Hippocampal formation (tissue), 2 donors: ENCODE measurements around the gene CD274.
A peak's percentile ranks its signal among the peaks of the same experiment; 100 is the strongest.
"Not testable (repeated sequence)": the region's sequence is repeated elsewhere in the genome, so short reads cannot be mapped to it uniquely, and the experiment has no call there.

Source experiments
- DNase-seq, 2 donors: peaks; one replicate each; lab custom pipeline; 2025; lab: John Stamatoyannopoulos, UW

CD274 gene

DNA sequence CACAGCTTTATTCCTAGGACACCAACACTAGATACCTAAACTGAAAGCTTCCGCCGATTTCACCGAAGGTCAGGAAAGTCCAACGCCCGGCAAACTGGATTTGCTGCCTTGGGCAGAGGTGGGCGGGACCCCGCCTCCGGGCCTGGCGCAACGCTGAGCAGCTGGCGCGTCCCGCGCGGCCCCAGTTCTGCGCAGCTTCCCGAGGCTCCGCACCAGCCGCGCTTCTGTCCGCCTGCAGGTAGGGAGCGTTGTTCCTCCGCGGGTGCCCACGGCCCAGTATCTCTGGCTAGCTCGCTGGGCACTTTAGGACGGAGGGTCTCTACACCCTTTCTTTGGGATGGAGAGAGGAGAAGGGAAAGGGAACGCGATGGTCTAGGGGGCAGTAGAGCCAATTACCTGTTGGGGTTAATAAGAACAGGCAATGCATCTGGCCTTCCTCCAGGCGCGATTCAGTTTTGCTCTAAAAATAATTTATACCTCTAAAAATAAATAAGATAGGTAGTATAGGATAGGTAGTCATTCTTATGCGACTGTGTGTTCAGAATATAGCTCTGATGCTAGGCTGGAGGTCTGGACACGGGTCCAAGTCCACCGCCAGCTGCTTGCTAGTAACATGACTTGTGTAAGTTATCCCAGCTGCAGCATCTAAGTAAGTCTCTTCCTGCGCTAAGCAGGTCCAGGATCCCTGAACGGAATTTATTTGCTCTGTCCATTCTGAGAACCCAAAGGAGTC is at the start of gene CD274:
Gene CD274 (plus strand): TSS at position 184 of the 733 bp plus-strand sequence. CDS start 5,572 bp downstream, outside the sequence.
- peak; percentile 67 to 69 for DNase-seq

DNA sequence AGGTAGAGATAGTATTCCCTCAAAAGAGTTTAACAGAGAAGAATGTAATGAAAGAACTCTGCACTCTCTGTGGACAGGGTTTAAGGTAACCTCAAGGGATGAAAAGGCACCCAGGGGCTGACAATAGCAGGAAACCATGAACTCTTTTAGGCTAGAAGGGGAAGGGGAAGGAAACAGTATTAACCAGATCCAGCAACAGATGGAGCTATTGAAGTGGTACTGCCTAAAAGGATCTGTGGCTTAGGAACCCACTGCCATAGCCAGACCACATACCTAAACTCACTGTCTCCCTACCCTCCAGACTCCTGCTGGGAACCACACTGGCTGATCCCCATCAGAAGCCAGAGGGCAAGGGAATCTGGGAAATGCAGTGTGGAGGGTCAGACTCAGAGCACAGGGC is 48.1 kb upstream of the CD274 start:
- DNase-seq, result no peak

DNA sequence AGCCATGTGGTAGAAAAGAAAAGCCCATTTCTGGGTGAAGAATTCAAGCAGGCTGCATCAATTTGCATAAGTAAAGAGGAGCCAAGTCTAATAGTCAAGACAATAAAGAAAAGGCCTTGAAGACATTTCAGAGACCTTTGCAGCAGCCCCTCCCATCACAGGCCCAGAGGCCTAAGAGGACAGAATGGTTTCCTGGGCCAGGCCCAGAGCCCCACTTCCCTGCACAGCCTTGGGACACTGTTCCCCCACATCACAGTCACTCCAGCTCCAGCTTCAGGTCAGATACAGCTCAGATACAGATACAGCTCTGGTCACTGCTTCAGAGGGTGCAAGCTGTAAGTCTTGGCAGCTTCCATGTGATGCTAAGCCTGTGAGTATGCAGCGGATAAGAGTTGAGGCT is 41.7 kb upstream of the CD274 start:
- DNase-seq, result no peak

DNA sequence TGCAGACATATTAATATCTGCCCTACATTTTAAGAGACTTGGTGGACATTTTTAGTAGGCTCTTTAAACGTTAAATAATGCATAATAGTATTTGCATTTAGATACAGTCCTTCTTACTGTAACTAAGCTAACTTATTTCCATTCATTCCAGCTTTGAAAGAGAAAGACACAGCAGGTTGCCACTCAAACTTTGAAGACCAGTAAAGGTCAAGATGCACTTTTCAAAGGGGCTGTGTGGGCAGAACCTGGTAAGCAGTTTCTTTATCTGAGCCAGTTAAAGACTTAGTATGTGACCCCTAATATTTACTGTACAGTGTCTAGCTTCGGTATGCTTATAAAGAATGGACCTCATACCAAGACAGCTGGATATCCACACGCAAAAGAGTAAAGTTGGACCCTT is 33.4 kb upstream of the CD274 start:
- DNase-seq, result no peak

DNA sequence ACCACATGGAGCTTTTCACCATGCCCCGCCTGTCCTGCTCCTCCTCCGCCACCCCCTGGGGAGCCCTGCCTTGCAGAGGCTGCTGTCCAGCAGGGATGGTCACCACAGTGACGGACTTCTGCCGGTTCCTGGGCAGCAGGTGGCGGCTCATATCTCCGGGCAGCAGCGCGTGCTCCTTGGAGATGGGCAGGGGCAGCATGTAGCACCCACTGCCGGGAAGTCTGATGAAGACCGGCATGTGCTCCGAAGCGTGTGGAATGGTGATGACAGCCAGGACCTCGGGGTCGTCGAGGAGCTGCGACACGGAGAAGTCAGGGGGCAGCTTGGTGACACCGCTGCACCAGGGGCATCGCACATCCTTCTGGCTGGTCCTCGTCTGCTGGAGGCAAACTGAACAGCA is 31.9 kb upstream of the CD274 start:
- no peak for DNase-seq

DNA sequence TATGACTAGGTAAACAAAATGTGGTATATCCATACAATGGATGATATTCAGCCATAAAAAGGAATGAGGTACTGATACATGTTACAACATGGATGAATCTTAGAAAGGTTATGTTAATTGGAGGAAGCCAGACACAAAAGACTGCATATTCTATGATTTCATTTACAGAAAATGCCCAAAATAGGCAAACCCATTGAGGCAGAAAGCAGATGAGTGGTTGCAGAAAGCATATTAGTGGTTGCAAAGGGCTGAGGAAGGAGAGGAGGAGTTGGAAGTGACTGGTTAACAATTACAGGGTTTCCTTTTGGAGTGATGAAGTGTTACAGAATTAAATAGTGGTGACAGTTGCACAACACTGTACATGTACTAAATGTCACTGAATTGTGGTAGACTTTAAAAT is 30.4 kb upstream of the CD274 start:
- DNase-seq, result no peak

DNA sequence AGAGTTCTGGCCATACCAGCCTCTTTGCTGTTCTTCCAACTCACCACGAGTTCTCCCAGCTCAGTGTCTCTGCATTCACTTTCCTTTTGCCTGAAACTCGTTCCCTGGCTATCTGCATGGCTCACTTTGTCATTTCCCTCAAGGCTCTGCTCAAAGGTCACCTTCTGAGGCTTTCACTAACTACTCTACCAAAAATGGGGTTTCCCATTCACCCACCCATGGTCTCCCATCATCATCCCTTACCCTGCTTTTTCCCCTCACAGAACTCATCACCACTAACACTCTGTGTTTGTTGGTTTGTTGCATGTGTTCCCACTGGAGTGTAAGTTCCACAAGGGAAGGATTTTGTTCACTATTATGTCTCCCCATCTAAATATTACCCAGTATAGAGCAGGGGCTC is 29.2 kb upstream of the CD274 start:
- no peak for DNase-seq

DNA sequence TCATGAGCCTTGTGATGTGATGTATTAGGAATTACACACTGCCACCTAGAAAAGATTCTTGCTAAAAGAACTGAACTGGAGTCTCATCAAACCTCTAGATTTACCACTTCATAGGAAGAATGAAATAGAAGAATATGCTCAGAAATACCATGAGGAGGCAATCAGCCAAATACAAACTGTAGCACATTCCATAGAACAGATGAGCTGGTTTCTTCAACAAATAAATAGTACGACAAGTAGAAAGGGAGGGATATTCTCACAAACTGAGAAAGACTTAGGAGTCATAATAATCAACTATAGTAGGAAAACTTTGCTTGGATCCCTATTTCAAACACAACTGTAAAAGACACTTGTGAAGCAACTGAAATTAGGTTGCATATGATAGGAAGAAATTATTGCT is 28.1 kb upstream of the CD274 start:
- no peak for DNase-seq

DNA sequence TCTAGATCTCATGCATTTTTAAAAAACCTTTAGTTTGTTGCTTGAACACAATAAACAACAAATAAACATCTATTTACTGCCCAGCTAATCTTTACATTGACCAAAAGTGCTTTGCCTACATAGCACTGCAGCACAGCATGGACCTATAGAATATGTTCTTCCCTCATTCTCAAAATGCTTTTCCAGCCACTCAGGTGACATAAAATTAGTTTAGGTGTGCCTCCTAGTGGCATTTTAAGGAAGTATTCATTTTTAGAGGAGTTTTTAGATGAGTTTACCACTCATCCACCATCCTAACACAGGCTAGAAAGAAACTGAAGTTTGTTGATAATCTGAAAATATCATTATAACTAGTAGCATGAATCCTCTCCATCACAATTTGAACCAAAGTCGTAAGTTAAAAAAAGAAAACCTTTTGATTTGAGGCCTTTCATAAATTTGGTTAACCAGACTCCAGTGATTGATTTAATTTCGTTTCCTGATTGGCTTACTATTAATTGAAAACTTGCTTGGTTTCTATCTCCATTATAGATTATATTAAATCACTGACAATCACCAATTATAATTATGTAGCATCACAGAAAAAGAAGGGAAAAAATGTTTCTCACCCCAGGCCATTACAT is 25.2 kb upstream of the CD274 start:
- no peak for DNase-seq

DNA sequence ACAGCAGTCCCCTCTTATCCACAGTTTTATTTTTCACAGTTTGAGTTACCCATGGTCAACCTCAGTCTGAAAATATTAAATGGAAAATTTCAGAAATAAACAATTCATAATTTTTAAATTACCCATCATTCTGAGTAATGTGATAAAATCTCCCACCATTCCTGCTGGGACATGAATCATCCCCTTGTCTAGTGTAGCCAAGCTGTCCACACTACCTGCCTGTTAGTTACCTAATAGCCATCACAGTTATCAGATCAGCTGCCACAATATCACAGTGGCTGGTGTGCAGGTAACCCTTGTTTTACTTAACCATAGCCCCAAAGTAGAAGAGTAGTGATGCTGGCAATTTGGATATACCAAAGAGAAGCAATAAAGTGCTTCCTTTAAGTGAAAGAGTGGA is 23.3 kb upstream of the CD274 start:
- DNase-seq, result no peak

DNA sequence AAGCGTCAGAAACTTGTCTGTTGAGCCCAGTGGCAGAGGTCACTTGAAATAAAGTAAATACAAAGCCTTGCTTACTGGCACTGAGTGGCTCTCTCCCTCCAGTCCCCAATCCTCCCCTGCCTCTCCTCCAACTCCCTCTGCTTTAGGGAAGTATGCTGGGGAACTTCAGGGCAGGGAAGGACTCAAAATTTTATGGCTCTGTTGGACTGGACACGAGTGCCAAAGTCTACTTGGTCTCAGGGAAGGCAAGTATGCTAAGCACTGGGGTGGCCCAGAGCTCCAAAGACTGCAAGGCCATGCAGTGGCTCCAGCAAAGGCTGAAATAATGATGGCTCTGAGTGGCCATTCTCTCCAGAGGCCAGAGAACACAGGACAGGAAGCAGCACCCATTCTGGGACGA is 22.2 kb upstream of the CD274 start:
- no peak for DNase-seq

DNA sequence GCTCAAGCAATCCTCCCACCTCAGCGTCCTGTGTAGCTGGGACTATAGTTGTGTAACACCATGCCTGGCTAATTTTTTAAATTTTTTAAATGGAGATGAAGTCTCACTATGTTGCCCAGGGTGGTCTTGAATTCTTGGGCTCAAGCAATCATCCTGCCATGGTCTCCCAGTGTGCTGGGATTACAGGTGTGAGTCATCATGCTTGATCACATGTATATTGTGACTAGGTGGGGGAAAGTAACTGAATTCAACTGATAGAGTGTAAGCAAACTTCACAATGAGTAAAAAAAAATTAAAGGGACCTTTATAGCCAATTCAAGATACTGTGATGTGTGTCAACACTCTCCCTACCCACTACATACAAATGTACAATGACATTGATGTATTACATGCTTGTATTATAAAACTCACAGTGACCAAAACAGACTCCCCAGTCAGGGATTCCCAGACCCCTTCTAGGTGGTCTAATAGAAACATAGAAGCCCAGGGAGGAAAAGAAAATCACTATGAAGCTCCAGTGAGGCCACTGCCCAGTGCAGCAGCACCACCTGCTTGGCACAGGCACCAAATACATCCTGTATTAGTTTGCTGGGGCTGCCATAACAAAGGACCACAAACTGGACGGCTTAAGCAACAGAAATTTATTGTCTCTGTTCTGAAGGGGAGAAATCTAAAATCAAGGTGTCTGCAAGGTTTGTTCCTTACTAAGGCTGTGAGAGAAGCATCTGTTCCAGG is 21.4 kb upstream of the CD274 start:
- no peak for DNase-seq

DNA sequence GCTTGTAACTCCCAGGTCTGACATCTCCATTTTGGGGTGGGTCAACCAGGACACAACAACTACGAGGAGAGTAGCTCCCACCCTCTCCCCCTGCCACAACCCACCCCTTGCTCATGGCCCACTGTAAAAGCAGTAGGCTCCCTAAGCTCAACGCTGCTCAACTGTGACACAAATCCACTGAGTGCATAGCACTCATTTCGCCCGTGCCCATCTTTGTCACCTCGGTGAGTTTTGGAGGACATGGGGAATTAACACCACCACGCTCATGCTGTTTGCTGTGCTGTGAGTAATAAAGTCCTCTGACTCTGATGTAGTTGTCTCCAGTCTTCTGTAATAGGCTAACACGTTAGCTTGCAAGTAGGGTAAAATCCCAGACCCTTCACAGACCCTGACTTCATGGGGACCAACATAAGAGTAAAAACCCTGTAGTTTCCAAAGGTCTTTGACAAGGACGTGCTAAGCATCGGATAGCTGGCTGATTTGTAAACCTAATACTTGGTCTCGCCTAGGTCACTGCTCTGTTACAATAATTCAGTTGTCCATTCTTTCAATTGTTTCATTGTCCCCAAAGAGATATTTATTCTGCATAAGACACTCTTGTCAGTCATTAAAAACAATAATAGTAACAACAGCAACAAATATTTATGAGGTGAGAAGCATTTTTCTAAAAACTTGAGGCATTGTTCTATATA is 20.3 kb upstream of the CD274 start:
- DNase-seq, result peak; percentile 9 to 47

DNA sequence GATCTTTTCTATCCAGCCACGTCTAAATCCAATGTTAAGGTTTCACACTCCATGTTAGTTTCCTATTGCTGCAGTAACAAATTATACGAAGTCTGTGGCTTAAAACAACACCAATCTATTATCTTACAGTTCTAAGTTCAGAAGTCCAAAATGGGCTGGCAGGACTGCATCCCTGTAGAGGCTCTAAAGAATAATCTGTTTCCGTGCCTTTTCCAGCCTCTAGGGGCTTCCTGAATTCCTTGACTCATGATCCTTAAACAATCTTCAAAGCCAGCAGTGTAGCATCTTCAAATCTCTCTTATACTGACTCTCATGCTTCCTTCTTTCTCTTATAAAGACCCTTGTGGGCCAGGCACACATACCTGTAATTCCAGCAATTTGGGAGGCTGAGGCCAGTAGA is 19.4 kb upstream of the CD274 start:
- no peak for DNase-seq

DNA sequence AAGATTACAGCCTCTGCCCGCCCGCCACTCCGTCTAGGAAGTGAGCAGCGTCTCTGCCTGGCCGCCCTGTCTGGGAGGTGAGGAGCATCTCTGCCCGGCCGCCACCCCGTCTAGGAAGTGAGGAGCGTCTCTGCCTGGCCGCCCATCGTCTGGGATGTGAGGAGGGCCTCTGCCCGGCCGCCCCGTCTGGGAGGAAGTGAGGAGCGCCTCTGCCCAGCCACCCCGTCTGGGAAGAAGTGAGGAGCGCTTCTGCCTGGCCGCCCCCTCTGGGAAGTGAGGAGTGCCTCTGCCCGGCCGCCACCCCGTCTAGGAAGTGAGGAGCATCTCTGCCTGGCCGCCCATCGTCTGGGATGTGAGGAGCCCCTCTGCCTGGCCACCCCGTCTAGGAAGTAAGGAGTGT is 17.5 kb upstream of the CD274 start:
- not testable (repeated sequence) for DNase-seq

DNA sequence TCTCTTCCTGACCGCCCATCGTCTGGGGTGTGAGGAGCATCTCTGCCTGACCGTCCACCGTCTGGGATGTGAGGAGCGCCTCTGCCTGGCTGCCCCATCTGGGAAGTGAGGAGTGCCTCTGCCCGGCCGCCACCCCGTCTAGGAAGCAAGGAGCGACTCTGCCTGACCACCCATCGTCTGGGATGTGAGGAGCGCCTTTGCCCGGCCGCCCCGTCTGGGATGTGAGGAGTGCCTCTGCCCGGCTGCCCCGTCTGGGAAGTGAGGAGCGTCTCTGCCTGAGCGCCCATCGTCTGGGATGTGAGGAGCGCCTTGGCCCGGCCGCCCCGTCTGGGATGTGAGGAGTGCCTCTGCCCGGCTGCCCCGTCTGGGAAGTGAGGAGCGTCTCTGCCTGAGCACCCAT is 17.0 kb upstream of the CD274 start:
- DNase-seq, result not testable (repeated sequence)

DNA sequence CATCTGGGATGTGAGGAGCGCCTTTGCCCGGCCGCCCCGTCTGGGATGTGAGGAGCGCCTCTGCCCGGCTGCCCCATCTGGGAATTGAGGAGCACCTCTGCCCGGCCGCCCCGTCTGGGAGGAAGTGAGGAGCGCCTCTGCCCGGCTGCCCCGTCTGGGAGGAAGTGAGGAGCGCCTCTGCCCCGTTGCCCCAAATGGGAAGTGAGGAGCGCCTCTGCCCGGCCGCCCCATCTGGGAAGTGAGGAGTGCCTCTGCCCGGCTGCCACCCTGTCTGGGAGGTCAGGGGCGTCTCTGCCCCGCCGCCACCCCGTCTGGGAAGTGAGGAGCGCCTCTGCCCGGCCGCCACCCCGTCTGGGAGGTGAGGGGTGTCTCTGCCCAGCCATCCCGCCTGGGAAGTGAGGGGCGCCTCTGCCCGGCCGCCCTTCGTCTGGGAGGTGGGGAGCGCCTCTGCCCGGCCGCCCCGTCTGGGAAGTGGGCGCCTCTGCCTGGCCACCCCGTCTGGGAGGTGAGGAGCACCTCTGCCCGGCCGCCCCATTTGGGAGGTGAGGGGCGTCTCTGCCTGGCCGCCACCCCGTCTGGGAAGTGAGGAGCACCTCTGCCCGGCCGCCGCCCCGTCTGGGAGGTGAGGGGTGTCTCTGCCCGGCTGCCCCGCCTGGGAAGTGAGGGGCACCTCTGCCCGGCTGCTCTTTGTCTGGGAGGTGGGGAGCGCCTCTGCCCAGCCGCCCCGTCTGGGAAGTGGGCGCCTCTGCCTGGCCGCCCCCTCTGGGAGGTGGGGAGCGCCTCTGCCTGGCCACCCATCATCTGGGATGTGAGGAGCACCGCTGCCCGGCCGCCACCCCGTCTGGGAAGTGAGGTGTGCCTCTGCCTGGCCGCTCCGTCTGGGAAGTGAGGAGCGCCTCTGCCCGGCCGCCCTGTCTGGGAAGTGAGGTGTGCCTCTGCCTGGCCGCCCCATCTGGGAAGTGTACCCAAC is 16.2 kb upstream of the CD274 start:
- not testable (repeated sequence) for DNase-seq

DNA sequence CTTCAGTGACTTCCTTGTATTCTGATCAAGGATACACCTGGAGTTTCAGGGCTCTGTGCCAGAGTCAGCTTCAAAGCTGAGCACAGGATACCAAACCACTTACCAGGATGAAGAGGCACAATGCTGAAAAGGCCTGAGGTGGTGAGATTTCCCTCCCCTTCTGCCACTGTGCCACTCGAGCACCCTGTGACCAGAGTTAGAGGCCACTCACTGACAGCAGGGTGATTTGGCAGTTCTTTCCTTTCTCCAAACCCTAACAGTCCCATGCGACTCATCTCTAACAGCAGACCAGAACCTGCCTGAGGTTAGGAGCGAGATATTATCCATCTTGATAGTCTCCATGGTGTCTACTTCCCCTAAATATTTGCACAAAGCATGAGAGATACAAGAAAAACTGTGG is 14.4 kb upstream of the CD274 start:
- no peak for DNase-seq

DNA sequence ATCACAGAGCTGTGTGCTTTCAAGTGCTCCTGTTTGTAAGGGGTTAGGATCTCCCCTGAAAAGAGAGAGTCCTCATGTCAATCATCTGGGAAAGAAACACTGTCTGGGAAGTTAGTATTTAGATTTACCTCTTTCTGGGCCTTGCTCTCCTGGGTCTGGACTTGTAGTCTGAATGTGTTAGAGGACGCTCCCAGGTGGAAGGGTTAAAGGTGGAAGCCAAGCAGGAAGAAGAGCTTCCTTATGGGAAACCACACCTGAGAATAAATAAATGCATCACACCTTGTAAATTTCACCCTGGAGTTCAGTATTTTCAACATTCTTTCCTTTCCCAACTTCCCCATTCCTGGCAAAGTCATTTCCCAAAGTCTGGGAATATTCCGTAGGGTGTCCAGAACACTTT is 13.9 kb upstream of the CD274 start:
- DNase-seq, result no peak

DNA sequence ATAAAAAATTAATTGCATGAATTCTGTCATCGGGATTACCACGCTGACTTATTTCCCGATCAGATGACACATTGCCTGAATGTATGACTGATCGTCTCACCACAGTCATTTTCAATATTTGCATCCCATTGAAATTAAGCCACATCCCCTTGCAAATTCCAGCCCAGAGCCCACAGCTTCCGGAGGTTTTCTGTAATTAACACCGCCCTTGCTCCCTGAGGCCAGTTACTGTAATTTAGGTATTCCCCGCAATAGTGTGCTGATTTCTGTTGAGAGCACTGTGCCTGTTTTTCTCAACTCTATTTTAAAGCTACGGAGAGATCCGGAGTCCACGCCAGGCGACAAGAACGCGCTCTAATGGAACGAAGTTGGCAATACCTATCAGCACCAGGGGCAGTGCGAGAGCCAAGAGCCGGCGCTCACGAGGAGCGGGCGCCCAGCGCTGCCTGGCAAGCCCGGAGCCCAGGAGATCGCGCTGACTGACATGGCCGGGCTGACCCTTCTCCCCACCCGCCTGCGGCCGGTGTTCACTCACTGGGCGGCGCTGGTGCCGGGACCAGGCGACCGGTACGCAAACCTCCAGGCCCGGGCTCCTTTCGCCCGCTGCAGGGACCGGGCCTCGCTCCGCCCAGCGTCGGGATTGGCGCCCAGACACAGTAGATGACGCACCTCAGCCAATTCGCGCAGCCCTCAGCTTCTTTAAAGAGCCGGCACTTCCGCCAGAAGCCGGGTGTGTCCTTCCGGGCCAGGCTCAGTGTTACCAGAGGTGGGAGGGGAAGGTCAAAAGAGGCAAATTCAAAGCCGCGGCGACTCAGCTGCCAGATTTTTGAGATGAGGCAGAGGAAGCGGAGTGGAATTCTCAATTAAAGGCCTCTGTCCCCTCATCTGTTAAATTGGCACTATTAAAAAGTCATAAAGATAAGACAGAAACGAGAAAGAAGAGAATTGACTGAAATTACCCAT is 12.8 kb upstream of the CD274 start, which contains the start of gene PLGRKT:
Gene PLGRKT (minus strand): TSS at position 672 of the 963 bp plus-strand sequence. CDS start 5,948 bp downstream, outside the sequence.
- DNase-seq, result peak; percentile 95 to 98
